Effector memory CD8-positive, alpha-beta T cell (primary cell): ENCODE results near the gene DLGAP1.

ENCODE experiments used
- ATAC-seq: fragments of 150-1000 bp; cut with Tn5 transposase; replicated peaks from 2 replicates; pipeline ENCODE4 v1.10.0; 2021; ENCODE audit warnings: mild to moderate bottlenecking, moderate library complexity
- DNase-seq, 3 experiments: peaks; one replicate each; pipeline ENCODE4 v3.0.0; 2021
- H3K27ac Mint-ChIP-seq, 2 donors: one replicate each; pipeline ENCODE4 v1.8.0; 2022; ENCODE audit warnings: mild to moderate bottlenecking in 2 of 2, mixed read lengths in 2 of 2, moderate library complexity in 2 of 2
- H3K27me3 Mint-ChIP-seq, 2 donors: one replicate each; pipeline ENCODE4 v1.8.0; 2022; ENCODE audit warnings: mixed read lengths in 2 of 2
- H3K36me3 Mint-ChIP-seq: one replicate; pipeline ENCODE4 v1.8.0; 2022; ENCODE audit warnings: mild to moderate bottlenecking, moderate library complexity, mixed read lengths; ENCODE audit not compliant: insufficient read depth
- H3K4me1 Mint-ChIP-seq, 2 donors: one replicate each; pipeline ENCODE4 v1.8.0; 2022; ENCODE audit warnings: low read depth in 2 of 2, mixed read lengths in 2 of 2
- H3K4me3 Mint-ChIP-seq, 2 donors: one replicate each; pipeline ENCODE4 v1.8.0; 2022; ENCODE audit warnings: mild to moderate bottlenecking in 2 of 2, mixed read lengths in 2 of 2, moderate library complexity in 2 of 2
- H3K9me3 Mint-ChIP-seq, 2 donors: one replicate each; pipeline ENCODE4 v1.8.0; 2022; ENCODE audit warnings: mixed read lengths in 2 of 2

DLGAP1 gene

DNA sequence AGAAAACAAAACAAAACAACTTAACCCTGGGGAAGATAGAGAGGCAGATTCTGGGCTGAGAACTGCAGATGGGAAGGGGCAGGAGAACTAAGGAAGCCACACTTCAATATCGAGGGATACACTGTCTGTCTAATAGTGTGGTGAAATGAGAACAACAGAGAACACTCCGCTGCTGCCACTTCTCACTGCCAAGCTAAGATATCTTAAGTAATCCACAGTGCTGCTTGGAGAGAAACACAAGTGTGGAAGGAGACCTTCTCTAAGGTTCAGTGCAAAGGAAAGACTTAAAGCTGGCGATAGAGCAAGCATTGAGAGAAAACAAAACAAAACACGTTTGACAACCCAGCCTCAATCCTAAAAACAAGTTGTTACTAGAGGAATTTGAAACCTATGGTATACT lies 37.4 kb downstream of the DLGAP1 start:
- Mint-ChIP-seq H3K4me1 (no peaks in the 10 kb centered on the region), H3K9me3 (peaks cover 12 to 24% of the 10 kb centered on the region in 2 donors), H3K36me3 (no peaks in the 10 kb centered on the region), H3K27ac (no peak overlapping the region), H3K4me3 (no peak overlapping the region), H3K27me3 (no peaks in the 10 kb centered on the region)
- ATAC-seq (no peak), DNase-seq (no peak)

DNA sequence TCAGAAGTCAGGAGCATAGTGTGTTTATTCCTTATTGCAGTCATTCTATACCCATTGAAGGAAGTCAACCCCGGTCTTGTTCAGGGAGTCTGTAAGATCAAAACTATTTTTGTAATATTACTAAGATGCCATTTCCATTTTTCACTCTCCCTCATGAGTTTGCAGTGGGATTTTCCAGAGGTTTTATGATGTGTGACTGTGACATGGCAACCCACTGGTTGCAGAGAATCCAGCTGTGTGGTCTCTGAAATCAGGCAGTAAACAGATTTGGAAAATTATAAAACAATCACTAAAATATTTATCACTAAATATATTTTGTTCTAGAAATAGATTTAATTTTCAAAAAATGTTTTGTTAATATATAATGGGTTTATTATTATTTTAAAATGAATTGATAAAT lies 38.1 kb downstream of the DLGAP1 start:
- Mint-ChIP-seq H3K36me3 (no peaks in the 10 kb centered on the region), H3K4me1 (no peaks in the 10 kb centered on the region), H3K27me3 (no peaks in the 10 kb centered on the region), H3K9me3 (peaks cover 12 to 29% of the 10 kb centered on the region in 2 donors), H3K27ac (no peak overlapping the region), H3K4me3 (no peak overlapping the region)
- DNase-seq (no peak), ATAC-seq (no peak)

DNA sequence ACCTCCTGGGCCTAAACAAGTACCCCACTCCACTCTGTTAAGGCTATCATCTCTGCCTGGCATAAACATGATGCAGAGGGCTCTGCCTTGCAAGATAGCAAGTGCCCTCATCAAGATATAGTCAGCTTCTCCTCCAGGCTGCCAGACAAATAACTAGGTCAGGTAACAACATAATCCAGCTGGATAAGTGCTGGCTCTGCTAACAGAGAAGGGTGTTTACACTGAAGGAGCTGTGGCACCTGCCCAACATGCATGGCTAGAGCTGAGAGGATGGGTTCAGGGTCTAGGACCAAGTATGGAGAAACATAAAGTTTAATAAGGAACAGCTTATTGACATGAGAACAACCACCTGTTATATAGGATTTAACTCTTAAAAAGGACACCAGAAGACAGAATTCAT lies 42.8 kb downstream of the DLGAP1 start:
- ATAC-seq (no peak), DNase-seq (no peak)
- H3K4me1 Mint-ChIP-seq: no peaks in the 10 kb centered on the region
- no peak overlapping the region for H3K4me3 Mint-ChIP-seq
- no peaks in the 10 kb centered on the region for H3K36me3 Mint-ChIP-seq
- no peaks in the 10 kb centered on the region for H3K27me3 Mint-ChIP-seq
- H3K27ac Mint-ChIP-seq: no peak overlapping the region
- peaks cover 3 to 19% of the 10 kb centered on the region in 2 donors for H3K9me3 Mint-ChIP-seq

DNA sequence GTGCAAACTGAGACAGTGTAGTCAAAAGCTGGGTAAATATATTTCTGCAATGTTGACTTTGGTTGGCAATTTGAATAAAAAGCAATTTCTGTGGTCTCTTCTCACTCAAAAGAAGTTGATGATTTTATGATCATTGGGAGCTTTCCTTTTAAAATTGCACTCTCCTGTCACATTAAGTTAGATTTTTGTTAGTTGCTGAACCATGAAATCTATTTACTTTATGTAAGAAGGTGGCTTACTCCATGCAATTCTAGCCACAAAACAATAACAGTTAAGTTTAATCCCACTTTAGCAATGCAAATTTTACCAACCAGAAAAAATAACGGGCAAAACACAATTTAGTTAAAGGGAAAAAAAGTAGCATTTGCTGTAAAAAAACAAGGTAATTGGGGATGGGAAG lies 48.3 kb downstream of the DLGAP1 start:
- H3K9me3 Mint-ChIP-seq: peaks cover 8 to 9% of the 10 kb centered on the region in 2 donors
- ATAC-seq (no peak), DNase-seq (no peak)
- H3K36me3 Mint-ChIP-seq: no peaks in the 10 kb centered on the region
- no peaks in the 10 kb centered on the region for H3K4me1 Mint-ChIP-seq
- H3K27me3 Mint-ChIP-seq: no peaks in the 10 kb centered on the region
- H3K27ac Mint-ChIP-seq: no peak overlapping the region
- H3K4me3 Mint-ChIP-seq: no peak overlapping the region

DNA sequence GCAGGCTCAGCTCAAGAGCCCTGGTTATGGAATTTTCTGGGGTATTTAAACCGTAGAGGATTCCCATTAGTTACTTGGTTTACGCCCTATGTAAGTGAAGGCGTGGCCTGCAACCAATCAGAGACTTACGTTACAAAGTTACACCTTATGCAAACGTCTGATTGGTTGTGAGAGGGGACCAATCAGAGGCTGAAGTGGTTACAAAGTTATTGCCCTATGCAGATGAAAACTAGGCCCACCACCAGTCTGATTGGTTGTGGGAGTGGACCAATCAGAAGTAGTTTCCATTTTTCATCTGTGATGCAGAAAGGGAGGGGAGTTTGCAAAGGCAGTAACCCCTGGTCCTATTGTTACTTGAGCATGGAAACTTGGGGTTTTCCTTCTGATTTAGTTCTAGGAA lies 49.1 kb downstream of the DLGAP1 start:
- no peak overlapping the region for H3K27ac Mint-ChIP-seq
- ATAC-seq (no peak), DNase-seq (no peak)
- no peak overlapping the region for H3K4me3 Mint-ChIP-seq
- H3K4me1 Mint-ChIP-seq: no peaks in the 10 kb centered on the region
- no peaks in the 10 kb centered on the region for H3K36me3 Mint-ChIP-seq
- peaks cover 8 to 9% of the 10 kb centered on the region in 2 donors for H3K9me3 Mint-ChIP-seq
- H3K27me3 Mint-ChIP-seq: no peaks in the 10 kb centered on the region

DNA sequence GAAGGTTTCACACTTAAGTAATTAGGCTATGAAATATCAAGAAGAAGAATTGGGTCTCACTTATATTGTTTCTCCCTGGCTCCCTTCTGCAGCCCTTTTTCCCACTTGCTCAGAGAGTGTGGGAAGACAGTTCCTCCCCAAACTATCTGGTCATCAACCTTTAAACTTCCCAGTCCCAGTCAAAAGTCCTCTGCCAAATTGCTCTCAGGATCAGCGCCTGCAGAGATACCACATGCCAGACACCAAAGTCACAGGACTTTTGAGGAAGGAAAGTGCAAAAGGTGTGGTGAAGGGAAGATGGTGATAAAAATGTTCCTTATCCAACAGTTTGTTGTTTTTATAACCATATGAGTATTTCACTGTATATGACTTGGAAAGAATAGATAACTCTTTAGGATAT lies 51.3 kb downstream of the DLGAP1 start:
- DNase-seq: no peak
- no peak overlapping the region for H3K27ac Mint-ChIP-seq
- H3K4me1 Mint-ChIP-seq: no peaks in the 10 kb centered on the region
- H3K4me3 Mint-ChIP-seq: no peak overlapping the region
- H3K36me3 Mint-ChIP-seq: no peaks in the 10 kb centered on the region
- H3K27me3 Mint-ChIP-seq: no peaks in the 10 kb centered on the region
- ATAC-seq: no peak
- H3K9me3 Mint-ChIP-seq: peaks cover 8 to 9% of the 10 kb centered on the region in 2 donors

DNA sequence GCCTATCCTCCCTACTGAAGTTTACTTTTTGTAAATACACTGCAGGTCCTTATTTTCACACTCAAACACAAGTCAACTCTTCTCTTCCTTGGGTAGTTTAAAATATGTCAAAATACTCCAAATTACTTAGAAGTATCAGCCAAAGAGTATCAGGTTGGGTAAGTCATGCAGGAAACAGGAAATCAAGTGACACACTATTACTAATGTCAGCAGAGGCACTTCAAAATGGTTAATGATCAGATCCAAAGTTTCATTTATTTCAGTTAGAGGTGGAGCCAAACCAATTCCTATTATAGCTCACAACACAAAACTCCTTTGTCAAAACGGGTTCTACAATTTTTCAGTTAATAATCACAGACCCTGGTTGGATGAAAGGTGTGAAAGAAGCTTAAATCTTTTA lies 54.2 kb downstream of the DLGAP1 start:
- Mint-ChIP-seq H3K9me3 (peaks cover 8 to 11% of the 10 kb centered on the region in 2 donors), H3K27ac (no peak overlapping the region), H3K36me3 (no peaks in the 10 kb centered on the region), H3K4me3 (no peak overlapping the region), H3K27me3 (no peaks in the 10 kb centered on the region), H3K4me1 (no peaks in the 10 kb centered on the region)
- no peak for DNase-seq
- ATAC-seq: no peak

DNA sequence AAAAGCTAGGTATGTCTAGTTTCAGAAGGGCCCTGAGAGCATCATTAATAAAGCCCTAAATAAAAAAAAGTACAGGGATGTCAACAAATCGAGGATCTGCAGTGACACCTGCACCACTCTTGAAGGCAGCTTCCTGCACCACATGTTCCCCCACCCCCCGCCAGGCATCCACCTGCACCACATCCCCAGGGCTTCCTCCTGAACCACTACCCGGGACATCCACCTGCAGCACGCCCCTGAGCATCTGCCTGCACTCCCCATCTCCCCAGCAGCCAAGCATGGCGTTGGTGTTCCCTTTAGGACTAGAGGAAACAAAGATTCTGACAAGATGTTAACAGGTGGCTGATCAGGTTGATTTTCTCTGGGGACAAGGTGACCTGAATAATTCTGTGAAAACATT lies 55.2 kb downstream of the DLGAP1 start:
- Mint-ChIP-seq H3K4me3 (no peak overlapping the region), H3K4me1 (no peaks in the 10 kb centered on the region), H3K36me3 (no peaks in the 10 kb centered on the region), H3K27me3 (no peaks in the 10 kb centered on the region), H3K9me3 (peaks cover 10 to 11% of the 10 kb centered on the region in 2 donors), H3K27ac (no peak overlapping the region)
- DNase-seq (no peak), ATAC-seq (no peak)

DNA sequence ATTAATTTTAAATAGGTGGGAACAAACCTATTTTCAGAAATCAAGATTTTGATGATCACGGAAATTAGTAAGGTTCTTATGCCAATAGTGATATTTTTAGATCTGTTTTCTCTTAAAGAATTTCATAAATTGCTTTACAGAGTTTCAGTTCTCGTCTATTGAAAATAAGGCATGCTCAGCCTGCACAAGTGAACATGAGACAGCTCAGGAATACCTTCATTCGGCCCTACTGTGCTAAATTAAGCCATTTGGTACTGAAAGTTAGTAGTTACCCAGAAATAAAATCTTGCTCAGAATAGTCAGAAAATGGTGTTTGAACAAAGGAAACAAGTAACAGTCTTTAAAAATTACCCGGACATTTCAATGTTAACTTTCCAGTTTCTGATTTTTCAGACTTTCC lies 60.4 kb downstream of the DLGAP1 start:
- Mint-ChIP-seq H3K27ac (no peak overlapping the region), H3K36me3 (no peaks in the 10 kb centered on the region), H3K27me3 (no peaks in the 10 kb centered on the region), H3K9me3 (peaks cover 9 to 29% of the 10 kb centered on the region in 2 donors), H3K4me3 (no peak overlapping the region), H3K4me1 (no peaks in the 10 kb centered on the region)
- DNase-seq: no peak
- ATAC-seq: no peak

DNA sequence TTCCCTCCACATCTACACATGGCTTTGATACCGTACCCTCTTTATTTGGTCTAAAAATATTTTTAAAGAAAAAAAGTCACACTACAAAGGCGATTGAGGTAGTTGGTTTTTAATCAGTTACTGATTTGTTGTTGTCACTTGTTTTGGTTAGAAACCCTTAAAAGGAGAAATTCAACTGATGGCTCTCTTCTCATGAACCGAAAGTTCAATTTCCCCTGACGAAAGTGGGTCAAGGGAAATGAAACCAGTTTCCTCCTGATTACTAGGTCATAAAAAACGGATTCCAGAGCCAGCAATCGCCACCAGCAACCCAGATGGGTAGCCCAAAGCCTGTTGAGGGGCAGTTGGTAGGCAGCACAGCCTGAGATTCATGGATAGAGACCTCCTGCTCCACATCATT lies 63.2 kb downstream of the DLGAP1 start:
- no peak for DNase-seq
- no peak overlapping the region for H3K4me3 Mint-ChIP-seq
- H3K4me1 Mint-ChIP-seq: no peaks in the 10 kb centered on the region
- no peaks in the 10 kb centered on the region for H3K27me3 Mint-ChIP-seq
- no peaks in the 10 kb centered on the region for H3K36me3 Mint-ChIP-seq
- H3K9me3 Mint-ChIP-seq: peaks cover 13 to 30% of the 10 kb centered on the region in 2 donors
- ATAC-seq: no peak
- no peak overlapping the region for H3K27ac Mint-ChIP-seq

DNA sequence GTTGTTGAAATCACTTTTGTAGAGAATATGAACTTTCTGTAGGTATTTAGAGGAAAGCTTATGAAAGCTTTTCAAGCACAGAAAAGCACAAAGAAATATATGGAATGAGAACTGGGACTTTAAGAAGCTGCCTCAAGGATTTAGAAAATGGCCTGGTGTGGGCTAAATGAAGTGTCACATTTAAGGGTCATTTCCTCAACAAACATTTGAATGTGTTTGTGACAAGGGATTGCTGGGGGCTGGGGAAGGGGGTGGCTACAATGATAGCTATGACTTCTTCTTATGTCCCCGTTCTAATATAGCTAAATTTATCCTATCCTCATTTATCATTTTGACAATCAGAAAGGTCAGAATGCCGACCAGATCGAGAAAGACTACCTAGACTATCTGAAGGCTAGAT lies 69.2 kb downstream of the DLGAP1 start:
- Mint-ChIP-seq H3K4me1 (no peaks in the 10 kb centered on the region), H3K4me3 (no peak overlapping the region), H3K36me3 (no peaks in the 10 kb centered on the region), H3K27ac (no peak overlapping the region), H3K27me3 (no peaks in the 10 kb centered on the region), H3K9me3 (peaks cover 14 to 16% of the 10 kb centered on the region in 2 donors)
- ATAC-seq (no peak), DNase-seq (no peak)

DNA sequence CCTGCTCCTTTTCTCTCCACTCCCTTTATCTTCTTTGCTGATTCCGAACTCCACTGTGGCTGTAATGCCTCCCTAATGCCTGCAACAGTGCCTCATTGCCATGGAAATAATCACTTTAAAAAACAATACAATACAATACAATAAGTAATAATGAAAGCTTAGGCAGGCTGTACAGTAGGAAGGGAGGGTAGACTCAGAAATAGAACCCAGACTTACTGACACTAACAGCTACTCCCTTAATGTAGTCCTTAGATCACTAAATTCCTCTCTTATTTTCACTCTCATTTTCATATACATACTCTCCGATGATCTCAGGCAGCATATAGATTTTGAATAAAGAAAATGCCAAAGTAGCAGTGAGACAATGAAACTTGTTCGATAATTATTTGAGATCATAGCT lies 70.2 kb downstream of the DLGAP1 start:
- Mint-ChIP-seq H3K4me3 (no peak overlapping the region), H3K9me3 (peaks cover 7 to 16% of the 10 kb centered on the region in 2 donors), H3K27ac (no peak overlapping the region), H3K4me1 (no peaks in the 10 kb centered on the region), H3K36me3 (no peaks in the 10 kb centered on the region), H3K27me3 (no peaks in the 10 kb centered on the region)
- ATAC-seq: no peak
- DNase-seq: no peak

DNA sequence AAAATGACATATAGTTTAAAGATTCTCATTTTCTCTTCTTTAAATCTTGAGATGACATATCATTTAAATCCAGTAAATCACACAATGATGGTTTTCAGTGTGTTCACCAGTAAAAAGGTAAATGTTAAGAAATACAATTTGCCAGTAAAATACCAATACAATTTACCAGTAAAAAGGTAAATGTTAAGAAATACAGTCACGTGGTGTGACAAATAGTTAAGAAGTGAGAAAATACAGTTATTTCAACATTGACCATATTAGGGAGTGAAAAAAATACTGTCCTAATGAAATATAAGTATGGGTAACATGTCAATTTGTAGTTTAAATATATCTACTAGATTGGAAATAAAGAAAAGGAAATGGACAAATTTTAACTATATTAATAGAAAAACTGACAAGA lies 80.5 kb downstream of the DLGAP1 start:
- H3K27ac Mint-ChIP-seq: no peak overlapping the region
- ATAC-seq (no peak), DNase-seq (no peak)
- no peaks in the 10 kb centered on the region for H3K27me3 Mint-ChIP-seq
- H3K9me3 Mint-ChIP-seq: peaks cover 13 to 31% of the 10 kb centered on the region in 2 donors
- no peak overlapping the region for H3K4me3 Mint-ChIP-seq
- H3K36me3 Mint-ChIP-seq: no peaks in the 10 kb centered on the region
- no peaks in the 10 kb centered on the region for H3K4me1 Mint-ChIP-seq

DNA sequence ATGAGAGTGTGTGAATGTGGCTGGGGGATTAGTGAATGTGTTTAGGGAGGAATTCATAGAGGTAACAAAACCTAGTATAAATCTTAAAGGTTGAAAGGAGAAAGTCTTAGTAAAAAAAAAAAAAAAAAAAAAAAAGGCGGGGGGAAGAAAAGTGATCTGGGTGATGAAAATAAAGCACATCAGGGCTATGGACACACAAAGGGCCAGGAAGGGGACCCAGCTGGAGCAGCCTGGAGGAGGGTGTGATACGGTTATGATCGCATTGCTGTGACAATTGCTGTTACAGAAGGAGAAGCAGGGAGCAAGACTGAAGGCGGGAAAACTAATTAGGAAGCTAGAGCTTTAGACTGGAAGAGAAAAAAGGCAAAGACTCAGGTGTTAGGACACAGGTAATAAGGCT lies 85.4 kb downstream of the DLGAP1 start:
- Mint-ChIP-seq H3K27me3 (no peaks in the 10 kb centered on the region), H3K9me3 (peaks cover 16 to 25% of the 10 kb centered on the region in 2 donors), H3K27ac (no peak overlapping the region)

DNA sequence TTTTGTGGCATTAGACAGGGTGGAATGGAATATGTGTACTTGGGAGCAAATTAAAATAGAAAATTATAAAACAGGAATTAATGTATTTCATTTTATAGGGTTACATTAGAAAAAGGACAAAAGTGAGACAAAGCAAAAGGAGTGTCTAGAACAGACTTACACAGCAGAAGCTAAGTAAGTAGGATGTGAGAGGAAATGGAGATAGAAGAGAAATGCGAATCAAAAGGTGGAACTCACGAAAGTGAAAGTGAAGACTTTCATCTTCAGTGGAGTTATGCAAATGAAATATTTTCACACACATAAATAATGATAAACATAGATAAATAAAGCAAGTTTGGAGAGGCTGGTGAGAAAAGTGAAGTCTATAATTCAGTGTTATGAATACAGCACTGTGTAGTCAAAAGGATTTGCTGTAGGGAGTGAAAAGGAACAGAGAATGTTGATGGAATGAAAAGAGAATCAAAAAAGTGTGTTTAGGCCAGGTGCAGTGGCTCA lies 94.8 kb downstream of the DLGAP1 start:
- ATAC-seq (no peak), DNase-seq (no peak)
- no peak overlapping the region for H3K27ac Mint-ChIP-seq
- no peaks in the 10 kb centered on the region for H3K36me3 Mint-ChIP-seq
- H3K27me3 Mint-ChIP-seq: no peaks in the 10 kb centered on the region
- no peaks in the 10 kb centered on the region for H3K4me1 Mint-ChIP-seq
- H3K9me3 Mint-ChIP-seq: peaks cover 24 to 39% of the 10 kb centered on the region in 2 donors
- H3K4me3 Mint-ChIP-seq: no peak overlapping the region

More for the DNA sequence above, 85.4 kb downstream of the DLGAP1 start:
- DNase-seq (no peak), ATAC-seq (no peak)
- no peaks in the 10 kb centered on the region for H3K36me3 Mint-ChIP-seq
- H3K4me1 Mint-ChIP-seq: no peaks in the 10 kb centered on the region
- H3K4me3 Mint-ChIP-seq: no peak overlapping the region
